Loucy (cell line): ENCODE results near the gene TJP2.

Experiments
- H2AFZ ChIP-seq: fragments of 200-600 bp; sonication (generic); 2 replicates; pipeline ENCODE4 v1.6.0; 2016; ENCODE audit warnings: antibody characterized with exemption, mild to moderate bottlenecking, low read length, moderate library complexity
- H3F3A ChIP-seq: fragments of 200-600 bp; 2 replicates; pipeline ENCODE4 v1.6.0; 2016; ENCODE audit warnings: antibody characterized with exemption, low read depth, mild to moderate bottlenecking
- H3K27me3 ChIP-seq: fragments of 200-600 bp; sonication (generic); 2 replicates; pipeline ENCODE4 v1.6.1; 2014; ENCODE audit warnings: low read length, mild to moderate bottlenecking; ENCODE audit not compliant: insufficient read depth, poor library complexity, severe bottlenecking
- H3K36me3 ChIP-seq: fragments of 200-600 bp; sonication (generic); 2 replicates; pipeline ENCODE4 v1.6.1; 2016; ENCODE audit warnings: low read length; ENCODE audit not compliant: insufficient read depth
- H3K4me1 ChIP-seq: fragments of 200-600 bp; sonication (generic); 2 replicates; pipeline ENCODE4 v1.5.1; 2014; ENCODE audit warnings: low read length, mild to moderate bottlenecking; ENCODE audit not compliant: insufficient read depth, poor library complexity, severe bottlenecking
- H3K4me2 ChIP-seq: fragments of 200-600 bp; sonication (generic); 2 replicates; pipeline ENCODE4 v1.6.0; 2014; ENCODE audit warnings: antibody characterized with exemption, low read length, low read depth, mild to moderate bottlenecking; ENCODE audit not compliant: poor library complexity, severe bottlenecking
- H3K4me3 ChIP-seq: fragments of 200-600 bp; sonication (generic); 2 replicates; pipeline ENCODE4 v1.5.1; 2014; ENCODE audit warnings: low read length, mild to moderate bottlenecking, mixed read lengths; ENCODE audit not compliant: poor library complexity, severe bottlenecking
- H3K79me2 ChIP-seq: fragments of 200-600 bp; sonication (generic); 2 replicates; pipeline ENCODE4 v1.6.1; 2014; ENCODE audit warnings: low read length; ENCODE audit not compliant: insufficient read depth
- H3K9ac ChIP-seq: fragments of 200-600 bp; sonication (generic); 2 replicates; pipeline ENCODE4 v1.6.0; 2014; ENCODE audit warnings: mild to moderate bottlenecking, low read depth, low read length, moderate library complexity; ENCODE audit not compliant: poor library complexity, severe bottlenecking
- H3K9me2 ChIP-seq: fragments of 200-600 bp; sonication (generic); replicated peaks from 2 replicates; pipeline ENCODE4 v1.6.1; 2016; ENCODE audit warnings: low read depth, low read length, mixed read lengths
- H3K9me3 ChIP-seq: fragments of 200-600 bp; sonication (generic); 2 replicates; pipeline ENCODE4 v1.6.1; 2014; ENCODE audit warnings: mild to moderate bottlenecking, antibody characterized with exemption, low read length, low read depth; ENCODE audit not compliant: insufficient read depth
- H4K20me1 ChIP-seq: fragments of 200-600 bp; sonication (generic); 2 replicates; pipeline ENCODE4 v1.6.0; 2014; ENCODE audit warnings: antibody characterized with exemption, low read length, mild to moderate bottlenecking; ENCODE audit not compliant: insufficient read depth, poor library complexity, severe bottlenecking
- EZH2phosphoT487 ChIP-seq: fragments of 200-600 bp; IDR thresholded peaks from 2 replicates; pipeline ENCODE4 v1.6.1; 2018; ENCODE audit warnings: antibody characterized with exemption, mild to moderate bottlenecking, moderate library complexity, borderline replicate concordance
- TF ChIP-seq, protein P1 (sequence below): fragments of 200-600 bp; sonication (generic); conservative IDR thresholded peaks from 2 replicates; pipeline ENCODE4 v1.5.1; 2014; ENCODE audit warnings: mild to moderate bottlenecking, antibody characterized with exemption, low read length

TJP2 gene

DNA sequence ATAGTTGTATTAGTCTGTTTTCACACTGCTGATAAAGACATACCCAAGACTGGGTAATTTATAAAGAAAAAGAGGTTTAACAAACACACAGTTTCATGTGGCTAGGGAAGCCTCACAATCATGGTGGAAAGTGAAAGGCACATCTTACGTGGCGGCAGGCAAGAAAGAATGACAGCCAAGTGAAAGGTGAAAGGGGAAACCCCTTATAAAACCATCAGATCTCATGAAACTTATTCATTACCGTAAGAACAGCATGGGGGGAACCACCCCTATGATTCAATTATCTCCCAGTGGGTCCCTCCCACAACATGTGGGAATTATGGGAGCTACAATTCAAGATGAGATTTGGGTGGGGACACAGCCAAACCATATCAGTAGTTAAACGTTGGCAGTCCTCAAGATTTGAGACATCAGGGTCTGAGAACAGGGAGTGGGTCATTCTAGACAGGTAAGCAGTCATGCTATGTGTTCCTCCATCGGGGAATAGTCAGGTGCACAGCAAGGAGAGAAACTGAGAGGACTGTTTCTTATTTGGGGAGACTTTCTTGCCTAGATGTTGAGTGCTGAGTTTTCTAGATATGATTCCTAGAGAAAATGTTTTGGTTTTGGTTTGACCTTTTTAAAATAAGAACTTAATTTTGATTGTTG lies 105.1 kb downstream of the TJP2 start:
- no peak overlapping the region for H3K9ac ChIP-seq
- no peaks in the 10 kb centered on the region for H3K9me2 ChIP-seq
- no peak for TF ChIP-seq EZH2phosphoT487
- TF ChIP-seq, protein P1, sequence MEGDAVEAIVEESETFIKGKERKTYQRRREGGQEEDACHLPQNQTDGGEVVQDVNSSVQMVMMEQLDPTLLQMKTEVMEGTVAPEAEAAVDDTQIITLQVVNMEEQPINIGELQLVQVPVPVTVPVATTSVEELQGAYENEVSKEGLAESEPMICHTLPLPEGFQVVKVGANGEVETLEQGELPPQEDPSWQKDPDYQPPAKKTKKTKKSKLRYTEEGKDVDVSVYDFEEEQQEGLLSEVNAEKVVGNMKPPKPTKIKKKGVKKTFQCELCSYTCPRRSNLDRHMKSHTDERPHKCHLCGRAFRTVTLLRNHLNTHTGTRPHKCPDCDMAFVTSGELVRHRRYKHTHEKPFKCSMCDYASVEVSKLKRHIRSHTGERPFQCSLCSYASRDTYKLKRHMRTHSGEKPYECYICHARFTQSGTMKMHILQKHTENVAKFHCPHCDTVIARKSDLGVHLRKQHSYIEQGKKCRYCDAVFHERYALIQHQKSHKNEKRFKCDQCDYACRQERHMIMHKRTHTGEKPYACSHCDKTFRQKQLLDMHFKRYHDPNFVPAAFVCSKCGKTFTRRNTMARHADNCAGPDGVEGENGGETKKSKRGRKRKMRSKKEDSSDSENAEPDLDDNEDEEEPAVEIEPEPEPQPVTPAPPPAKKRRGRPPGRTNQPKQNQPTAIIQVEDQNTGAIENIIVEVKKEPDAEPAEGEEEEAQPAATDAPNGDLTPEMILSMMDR, result no peak
- no peak overlapping the region for H3K4me3 ChIP-seq
- H3K36me3 ChIP-seq, result no peaks in the 10 kb centered on the region
- H3K79me2 ChIP-seq, result no peaks in the 10 kb centered on the region
- no peaks in the 10 kb centered on the region for H4K20me1 ChIP-seq
- H3K9me3 ChIP-seq, result no peaks in the 10 kb centered on the region
- H3K27me3 ChIP-seq, result no peaks in the 10 kb centered on the region
- no peaks in the 10 kb centered on the region for H3K4me1 ChIP-seq
- no peaks in the 10 kb centered on the region for H3F3A ChIP-seq
- H2AFZ ChIP-seq, result no peak overlapping the region
- no peak overlapping the region for H3K4me2 ChIP-seq

DNA sequence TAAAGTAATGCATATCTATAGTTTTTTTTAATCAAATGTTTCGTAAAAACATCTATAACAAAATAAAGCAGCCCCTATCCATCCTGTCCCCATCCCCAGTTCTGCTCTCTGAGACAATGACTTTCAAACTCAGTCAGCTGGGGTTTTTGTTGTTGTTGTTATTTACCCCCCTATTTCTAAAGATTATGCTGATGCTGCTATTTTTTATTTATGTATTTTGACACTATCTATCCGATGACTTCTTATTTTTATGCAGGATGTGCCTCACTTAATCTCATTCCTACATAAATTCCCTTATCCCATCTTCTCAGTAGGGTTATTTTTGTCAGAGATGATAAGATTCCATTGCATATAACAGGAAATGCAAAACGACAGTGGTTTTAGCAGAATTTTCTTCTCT lies 105.7 kb downstream of the TJP2 start:
- no peaks in the 10 kb centered on the region for H3F3A ChIP-seq
- no peak overlapping the region for H2AFZ ChIP-seq
- H3K4me2 ChIP-seq, result no peak overlapping the region
- H3K36me3 ChIP-seq, result no peaks in the 10 kb centered on the region
- H3K9me2 ChIP-seq, result no peaks in the 10 kb centered on the region
- H3K9ac ChIP-seq, result no peak overlapping the region
- no peaks in the 10 kb centered on the region for H3K79me2 ChIP-seq
- TF ChIP-seq EZH2phosphoT487, result no peak
- TF ChIP-seq, protein P1, result no peak
- no peaks in the 10 kb centered on the region for H3K9me3 ChIP-seq
- no peaks in the 10 kb centered on the region for H4K20me1 ChIP-seq
- H3K4me3 ChIP-seq, result no peak overlapping the region
- no peaks in the 10 kb centered on the region for H3K4me1 ChIP-seq
- H3K27me3 ChIP-seq, result no peaks in the 10 kb centered on the region

DNA sequence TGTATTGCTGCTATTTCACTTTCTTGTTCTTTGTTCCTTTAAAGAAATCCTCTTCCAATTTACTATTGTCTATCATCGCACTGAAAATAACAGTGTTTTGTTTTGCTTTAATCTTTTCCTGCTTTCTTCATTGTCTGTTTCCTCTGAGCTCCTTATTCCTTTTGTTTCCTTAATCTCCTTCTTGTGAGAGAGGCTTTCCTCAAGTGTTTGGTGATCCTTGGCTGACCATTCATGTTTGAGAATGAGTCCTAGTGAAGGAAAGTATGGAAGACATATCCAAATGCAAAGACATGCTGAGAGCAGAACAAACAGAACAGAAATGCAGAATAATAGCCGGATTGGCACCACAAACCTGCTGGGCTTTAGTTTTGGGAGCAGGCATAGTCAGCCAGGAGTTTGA lies 108.9 kb downstream of the TJP2 start:
- Histone ChIP-seq H3K4me3 (no peak overlapping the region), H3K4me2 (no peak overlapping the region), H3K36me3 (no peaks in the 10 kb centered on the region), H4K20me1 (no peaks in the 10 kb centered on the region), H3K9me2 (no peaks in the 10 kb centered on the region), H3K4me1 (no peaks in the 10 kb centered on the region), H3K9me3 (no peaks in the 10 kb centered on the region), H3K9ac (no peak overlapping the region), H3F3A (no peaks in the 10 kb centered on the region), H3K27me3 (no peaks in the 10 kb centered on the region), H3K79me2 (no peaks in the 10 kb centered on the region), H2AFZ (no peak overlapping the region)
- TF ChIP-seq, protein P1, result no peak
- no peak for TF ChIP-seq EZH2phosphoT487
